GM19324 (cell line): ENCODE results near the gene AKIRIN1.
A peak's percentile ranks its signal among the peaks of the same experiment; 100 is the strongest.
"Not testable (repeated sequence)": the region's sequence is repeated elsewhere in the genome, so short reads cannot be mapped to it uniquely, and the experiment has no call there.

Source experiments
- ATAC-seq: cut with Tn5 transposase; IDR thresholded peaks from one replicate; pipeline ENCODE4 v1.9.1; 2021; ENCODE audit warnings: mild to moderate bottlenecking, moderate library complexity; ENCODE audit not compliant: unreplicated experiment, low FRiP score

The AKIRIN1 gene

DNA sequence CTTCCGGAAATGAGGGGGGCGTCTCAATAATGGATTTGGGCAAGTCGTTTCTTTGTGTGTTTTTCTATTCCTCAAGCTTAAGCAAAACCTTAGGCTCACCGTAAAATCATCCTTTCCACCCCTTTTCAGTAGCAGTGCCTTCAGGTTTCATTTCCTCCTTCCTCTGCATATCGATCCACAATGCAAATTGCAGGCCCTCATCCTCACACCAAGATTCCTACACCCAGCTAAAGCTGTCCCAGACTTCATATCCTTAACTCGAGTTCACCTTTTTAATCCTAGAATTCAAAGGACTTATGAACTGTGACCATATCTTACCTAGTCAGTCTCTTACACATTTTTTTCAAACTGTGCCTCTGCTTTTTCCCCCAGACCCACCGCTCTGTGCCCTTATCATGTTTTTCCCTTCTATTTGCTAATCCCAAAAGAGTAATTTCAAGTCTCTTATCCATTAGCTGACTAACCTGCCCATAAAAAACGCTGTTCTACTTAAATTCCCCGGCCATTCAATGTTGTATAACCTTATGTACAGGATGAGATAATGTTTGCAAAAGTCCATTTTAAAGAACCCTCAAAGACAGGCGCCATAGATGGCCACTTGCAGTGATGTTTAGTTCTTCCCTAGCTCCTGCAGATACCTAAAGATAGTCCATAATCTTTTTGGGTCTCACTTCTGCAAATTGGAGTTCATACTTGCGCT lies 1.5 kb downstream of the AKIRIN1 start:
- ATAC-seq = no peak

DNA sequence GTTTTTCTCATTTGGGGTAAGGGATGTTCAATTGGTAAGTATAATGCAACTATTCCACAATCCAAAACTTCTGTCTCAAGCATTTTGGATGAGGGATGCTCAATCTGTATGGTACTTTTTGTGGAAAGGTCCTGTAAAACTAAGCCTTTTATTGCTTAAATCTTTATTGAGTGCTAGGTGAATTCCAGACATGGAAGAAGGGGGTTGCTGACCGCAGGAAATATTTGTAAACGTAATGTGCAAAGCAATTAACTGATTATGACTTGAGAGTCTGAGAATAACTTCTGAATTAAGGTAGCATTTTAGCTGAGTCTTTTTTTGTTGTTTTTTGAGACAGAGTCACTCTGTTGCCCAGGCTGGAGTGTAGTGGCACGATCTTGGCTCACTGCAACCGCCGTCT lies 3.1 kb downstream of the AKIRIN1 start:
- no peak for ATAC-seq

DNA sequence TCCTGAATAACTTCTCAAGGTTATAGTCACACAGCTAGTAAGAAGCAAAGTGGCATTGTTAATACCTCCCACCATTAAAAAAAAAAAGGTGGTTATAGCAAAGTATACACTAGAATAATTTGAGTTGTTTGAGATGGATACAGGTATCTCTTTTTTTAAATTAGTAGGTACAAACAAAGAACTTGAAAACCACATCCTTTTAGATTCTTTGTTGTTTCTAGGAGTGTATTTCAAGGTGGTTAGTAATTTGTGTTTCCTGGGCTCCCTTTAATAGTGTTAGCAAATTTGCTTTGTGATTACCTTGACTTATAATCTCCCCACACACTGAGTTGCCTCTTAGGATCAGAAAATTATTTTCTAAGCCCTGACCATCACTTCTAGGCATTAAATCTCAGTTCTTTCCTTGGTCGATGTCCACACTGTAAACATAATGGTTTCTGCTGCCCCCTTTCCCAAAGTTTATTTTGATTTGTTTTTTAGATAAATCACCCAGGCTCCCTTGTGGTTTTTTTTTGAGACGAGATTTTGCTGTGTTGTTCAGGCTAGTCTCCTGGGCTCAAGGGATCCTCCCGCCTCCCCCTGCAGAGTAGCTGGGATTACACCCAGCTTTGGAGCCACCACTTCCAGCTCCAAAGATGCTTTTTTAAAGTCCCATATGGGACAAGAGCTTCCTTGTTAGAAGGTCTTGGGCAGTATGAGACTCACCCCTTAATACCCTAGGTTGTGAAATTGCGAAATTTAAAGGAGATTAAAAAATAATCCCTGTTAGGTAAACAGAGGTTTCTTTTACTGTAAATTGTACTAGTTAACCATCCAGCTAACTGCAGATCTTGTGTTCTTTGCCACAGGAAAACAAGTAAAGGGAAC lies 6.2 kb downstream of the AKIRIN1 start:
- ATAC-seq = no peak

DNA sequence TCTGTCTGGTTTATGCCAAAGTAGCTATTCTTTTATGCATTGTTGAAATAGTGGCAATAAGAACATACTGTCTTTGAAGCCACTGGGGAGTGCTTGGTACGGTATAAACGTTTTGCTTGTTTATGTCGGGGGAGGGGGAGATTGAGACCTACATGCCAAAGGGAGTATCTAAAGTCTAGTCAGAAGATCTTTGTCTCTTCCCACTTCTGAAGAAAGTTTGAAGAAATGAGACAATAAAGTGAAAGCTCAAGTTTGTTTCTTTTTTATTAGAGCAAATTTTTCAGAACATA lies 6.8 kb downstream of the AKIRIN1 start:
- no peak for ATAC-seq

DNA sequence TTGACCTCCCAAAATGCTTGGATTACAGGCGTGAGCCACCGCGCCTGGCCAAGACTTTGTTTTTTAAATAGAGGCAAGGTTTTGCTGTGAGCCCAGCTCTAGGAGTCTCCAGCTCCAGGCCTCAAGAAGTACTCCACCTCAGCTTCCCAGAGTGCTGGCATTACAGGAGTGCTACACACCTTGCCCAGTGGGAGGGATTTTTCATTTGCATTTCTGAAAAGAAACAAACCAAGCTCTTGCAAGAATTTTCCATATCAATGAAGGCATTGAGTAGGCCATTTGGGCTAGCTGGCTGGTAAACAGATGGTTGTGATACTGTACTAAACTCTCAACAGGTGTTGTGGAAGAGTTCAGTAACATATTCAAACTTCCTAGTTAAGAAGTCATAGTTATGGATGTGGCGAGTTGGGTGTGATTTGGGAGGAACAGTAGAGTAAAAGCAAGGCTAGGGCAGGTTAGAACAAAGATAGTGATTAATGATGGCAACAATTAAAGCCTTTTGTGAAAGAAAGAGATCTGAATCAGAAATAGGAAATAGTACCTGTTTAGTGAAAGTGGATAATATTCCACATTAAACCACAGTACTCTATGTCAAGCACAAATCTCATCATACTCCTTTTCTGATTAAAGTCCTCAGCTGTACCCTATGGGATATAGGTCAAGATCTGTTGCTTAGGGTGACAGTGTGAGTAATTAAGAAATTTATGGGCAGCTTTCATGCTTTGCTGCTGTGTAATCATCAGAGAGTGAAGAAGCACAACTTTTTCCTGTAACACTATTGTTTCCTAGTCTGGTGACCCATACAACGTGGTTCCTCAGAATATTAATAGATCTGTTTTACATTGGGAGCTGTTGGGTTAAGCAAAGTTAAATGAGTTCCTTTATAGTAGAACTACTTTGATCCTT lies 10.7 kb downstream of the AKIRIN1 start:
- ATAC-seq = no peak

DNA sequence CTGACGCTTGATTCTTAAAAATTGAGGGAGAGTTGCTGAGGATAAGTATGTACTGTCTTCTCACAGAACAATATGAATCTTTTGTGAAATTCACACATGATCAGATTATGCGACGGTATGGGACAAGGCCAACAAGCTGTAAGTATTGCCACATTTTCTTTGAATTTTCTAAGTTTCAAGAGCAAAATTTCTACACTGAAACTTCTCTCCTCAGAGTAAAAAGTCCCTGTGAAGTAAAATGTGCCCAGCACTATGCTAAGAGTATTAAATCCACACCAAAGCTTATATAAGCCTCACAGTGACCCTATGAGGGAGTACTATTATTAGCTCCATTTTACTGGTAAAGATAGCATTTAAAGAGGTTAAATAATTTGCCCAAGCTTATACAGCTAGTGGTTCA lies 12.2 kb downstream of the AKIRIN1 start:
- no peak for ATAC-seq

DNA sequence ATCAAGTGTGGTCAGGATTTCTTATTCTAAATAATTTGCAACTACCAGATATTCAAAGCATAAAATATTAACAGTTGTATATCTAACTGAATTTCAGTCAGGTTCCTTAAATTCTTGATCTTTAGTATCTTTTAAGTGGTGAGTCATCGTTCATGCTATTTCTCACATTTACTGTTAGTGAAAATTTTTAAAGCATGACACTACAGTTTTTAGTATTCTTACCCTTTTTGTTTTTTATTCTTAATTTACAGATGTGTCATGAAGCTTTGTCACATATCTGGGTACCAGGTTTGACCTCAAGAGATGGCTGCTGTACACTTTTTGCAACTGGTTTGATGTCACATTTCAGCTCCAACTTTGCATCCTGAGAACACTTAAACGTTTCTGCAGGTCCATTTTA lies 12.7 kb downstream of the AKIRIN1 start:
- ATAC-seq = no peak

DNA sequence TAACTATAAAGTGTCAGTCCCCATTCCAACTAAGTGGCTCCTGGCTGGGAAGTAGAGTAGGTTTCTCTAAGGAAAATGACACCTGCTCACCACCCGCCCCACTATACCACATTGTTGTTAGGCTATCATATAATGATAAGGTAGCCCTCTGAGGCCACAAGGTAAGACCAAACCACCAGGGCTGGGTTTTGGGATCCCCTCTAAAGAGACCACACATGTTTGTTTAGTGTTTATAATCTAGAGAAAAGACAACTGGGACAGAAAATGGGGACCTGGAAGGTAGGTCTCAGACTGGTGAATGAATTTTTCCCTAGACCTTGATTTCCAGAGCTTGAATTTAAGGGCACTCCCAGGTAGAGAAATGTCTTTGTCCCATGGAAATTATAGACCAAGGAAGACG lies 15.2 kb downstream of the AKIRIN1 start:
- ATAC-seq = no peak

DNA sequence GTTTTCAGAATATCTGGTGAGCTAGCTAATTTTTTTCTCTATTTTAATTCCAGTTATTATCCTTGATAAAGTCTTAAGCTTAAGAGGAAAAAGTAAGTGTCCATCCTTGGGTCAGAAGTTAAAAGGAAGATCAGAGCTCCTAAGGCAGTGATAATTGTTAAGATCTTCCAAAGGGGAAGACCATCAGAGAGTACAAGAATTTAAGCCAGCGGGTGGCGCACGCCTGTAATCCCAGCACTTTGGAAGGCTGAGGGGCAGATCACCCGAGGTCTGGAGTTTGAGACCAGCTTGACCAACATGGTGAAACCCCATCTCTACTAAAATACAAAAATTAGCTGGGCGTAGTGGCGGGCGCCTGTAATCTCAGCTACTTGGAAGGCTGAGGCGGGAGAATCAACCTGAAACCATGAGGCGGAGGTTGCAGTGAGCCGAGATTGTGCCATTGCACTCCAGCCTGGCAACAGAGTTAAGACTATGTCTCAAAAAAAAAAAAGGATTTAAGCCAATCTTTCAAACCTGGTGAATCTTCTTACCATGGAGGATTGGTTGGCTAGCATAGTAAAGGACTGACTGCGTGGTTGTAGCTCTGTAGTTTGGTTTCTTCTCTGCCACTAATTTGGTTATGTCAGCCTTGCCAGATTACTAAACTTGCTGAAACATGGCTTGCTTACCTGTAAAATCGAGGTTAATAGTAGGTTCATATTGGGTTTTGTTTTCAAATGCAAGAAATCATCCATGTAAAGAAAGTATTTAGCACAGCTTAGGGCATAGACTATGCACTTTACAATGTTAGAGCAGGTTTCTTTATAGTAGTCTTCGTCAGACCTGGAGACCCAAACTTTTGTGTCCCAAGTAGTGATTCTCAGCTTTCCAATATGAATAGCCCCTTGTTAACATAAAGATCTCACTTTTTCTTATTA lies 15.9 kb downstream of the AKIRIN1 start:
- ATAC-seq = no peak

DNA sequence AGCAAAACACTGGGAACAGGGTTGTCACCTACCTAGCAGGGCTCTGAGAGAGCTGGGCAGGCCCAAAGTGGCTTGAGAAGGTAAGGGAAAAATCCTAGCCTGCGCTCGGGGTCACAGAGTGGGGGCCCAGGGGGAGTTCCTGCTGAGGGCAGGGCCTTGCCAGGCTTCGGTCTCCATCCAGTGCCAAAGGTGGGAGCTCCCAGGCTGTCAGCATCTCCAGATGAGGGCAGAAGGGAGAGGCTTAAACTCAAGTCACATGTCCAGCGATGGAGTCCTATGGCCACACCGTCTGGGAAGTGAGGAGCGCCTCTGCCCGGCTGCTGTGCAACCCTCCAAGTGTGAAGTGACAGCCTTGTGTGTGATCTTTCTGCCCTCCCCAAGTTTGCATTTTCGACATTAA lies 23.9 kb downstream of the AKIRIN1 start:
- ATAC-seq = not testable (repeated sequence)

DNA sequence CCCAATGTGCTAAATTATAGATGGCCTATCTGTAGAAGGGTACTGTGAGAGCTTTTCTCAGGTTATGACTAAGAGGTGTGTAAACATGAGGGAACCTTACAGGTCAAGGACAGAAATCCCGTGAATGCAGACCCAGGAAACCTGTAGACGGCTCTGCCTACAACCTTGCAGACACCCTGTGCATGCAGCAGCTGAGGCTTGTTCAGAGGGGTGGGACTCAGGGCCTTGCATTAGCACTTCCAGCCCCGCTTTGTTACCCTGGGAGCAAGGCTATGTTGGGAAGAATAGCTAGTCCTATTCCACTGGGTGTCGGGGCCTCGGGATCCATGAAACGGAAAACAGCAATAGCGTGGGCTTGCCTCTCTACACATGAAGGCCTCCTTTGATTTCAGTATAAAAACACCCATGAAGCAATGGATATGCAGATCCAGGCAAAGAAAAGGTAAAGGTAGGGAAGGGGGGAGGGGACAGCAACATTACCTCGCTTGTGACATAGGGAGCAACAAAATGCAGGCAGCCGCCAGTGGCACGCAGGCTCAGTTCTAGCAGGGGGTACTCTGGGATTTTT lies 25.6 kb downstream of the AKIRIN1 start:
- no peak for ATAC-seq

DNA sequence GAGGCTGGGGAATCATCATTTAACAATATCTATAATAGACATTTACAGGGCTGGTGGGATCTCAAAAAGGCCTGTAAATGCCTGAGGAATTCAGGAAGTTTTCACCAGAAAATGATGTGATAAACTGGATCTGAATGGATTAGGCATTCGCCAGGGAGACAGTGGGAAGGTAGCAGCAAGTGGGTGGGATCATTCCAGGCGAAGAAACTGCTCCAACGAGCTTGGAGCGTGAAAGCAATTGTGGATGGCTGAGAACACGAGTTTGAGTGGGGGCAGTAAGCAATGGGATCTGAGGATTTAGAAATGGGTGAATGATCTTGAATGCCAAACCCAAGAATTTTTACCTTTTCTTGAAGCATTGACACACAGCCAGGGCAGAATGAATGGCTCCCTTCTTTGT lies 26.2 kb downstream of the AKIRIN1 start:
- no peak for ATAC-seq

DNA sequence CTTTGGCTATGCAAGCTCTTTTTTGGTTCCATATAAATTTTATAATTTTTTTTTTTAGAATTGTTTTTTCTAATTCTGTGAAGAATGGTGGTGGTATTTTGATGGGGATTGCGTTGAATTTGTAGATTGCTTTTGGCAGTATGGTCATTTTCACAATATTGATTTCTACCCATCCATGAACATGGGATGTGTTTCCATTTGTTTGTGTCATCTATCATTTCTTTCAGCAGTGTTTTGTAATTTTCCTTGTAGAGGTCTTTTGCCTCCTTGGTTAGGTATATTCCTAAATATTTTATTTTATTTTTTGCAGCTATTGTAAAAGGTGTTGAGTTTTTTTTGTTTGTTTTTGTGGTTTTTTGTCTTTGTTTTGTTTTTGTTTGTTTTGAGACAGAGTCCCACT lies 29.4 kb downstream of the AKIRIN1 start:
- not testable (repeated sequence) for ATAC-seq

DNA sequence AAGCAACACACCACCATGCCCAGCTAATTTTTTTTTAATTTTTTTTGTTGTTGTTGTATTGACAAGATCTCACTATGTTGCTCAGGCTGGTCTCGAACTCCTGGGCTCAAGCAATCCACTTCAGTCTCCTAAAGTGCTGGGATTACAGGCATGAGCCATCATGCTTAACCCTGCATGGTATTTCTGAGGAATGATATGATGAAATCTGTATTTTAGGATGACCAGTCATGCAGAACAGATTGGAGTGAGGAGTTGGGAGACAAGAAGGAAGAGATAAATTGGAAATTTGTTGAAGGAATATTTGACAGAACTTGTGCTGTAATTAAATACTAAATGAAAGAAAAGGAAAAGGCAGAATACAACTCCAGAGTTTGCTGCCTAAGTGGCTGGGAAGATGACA lies 30.4 kb downstream of the AKIRIN1 start:
- no peak for ATAC-seq

DNA sequence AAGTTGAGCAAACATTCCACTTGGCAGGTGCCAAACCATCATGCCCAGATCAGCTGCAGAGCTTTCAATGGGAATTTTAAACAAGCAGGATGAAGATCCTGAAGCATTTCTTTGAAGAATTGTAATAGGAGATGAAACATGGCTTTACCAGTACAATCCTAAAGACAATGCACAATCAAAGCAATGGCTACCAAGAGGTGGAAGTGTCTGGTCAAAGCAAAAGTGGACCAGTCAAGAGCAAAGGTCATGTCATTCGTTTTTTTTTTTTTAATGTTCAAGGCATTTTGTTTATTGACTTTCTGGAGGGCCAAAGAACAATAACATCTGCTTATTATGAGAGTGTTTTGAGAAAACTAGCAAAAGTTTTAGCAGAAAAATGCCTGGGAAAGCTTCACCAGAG lies 32.1 kb downstream of the AKIRIN1 start:
- no peak for ATAC-seq

DNA sequence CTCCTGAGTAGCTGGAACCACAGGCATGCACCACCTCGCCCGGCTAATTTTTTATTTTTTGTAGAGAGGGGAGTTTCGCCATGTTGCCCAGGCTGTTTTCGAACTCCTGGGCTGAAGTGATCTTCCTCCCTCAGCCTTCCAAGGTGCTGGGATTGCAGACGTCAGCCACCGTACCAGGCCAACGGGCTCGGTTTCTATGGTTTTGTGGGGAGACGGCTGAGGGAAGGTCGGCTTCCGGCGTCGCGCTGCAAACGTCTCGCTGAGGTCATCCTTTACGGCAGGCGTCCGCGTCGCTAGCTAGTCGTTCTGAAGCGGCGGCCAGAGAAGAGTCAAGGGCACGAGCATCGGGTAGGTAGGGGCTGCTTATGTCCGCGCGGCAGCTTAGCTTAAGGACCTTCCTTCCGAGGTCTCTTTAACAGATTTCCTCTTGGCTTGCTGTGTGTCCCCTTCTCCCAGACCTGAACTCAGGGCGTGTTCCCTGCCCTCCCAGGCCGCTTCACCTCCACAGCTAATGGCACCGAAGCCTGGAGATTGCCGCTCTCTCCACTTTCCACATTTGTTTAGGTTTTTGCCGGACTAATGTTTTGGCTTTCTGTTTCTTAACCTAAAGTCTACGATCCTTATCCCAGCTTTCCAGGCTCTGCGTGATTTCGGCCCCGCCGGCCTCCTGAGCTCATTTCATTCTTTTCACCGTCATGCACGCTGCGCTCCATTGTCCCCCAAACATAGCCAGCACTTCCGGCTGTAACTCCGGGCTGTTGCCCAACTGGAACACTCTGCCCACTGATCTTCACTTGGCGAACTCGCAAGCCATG lies 35.2 kb downstream of the AKIRIN1 start, which contains the start of gene NDUFS5:
Gene NDUFS5, plus strand, starts transcription at position 300 of the 815 bp plus-strand sequence. CDS start 2,375 bp downstream, outside the sequence.
- ATAC-seq = peak; percentile 73

DNA sequence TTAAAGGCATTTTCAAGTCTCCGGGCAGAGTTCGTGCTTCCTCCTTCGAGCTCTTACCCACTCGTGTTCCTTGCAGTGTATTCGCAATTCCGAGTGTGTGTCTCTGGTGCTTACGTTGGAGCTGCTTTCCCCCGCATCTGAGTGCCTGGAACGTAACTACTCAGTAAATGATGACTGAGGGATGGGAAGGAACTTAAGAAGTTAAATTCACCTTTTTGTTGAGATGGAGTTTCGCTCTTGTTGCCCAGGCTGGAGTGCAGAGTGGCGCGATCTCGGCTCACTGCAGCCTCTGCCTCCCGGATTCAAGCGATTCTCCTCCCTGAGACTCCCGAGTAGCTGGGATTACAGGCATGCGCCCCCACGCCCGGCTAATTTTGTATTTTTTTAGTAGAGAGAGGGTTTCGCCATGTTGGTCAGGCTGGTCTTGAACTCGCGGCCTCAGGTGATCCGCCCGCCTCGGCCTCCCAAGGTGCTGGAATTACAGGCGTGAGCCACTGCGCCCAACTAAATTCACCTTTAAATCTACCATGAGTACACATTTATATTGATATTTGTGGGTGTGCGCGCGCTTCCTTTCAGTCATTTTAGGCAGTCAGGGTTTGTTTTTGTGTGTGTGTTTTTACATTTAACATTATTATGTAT lies 35.9 kb downstream of the AKIRIN1 start:
- no peak for ATAC-seq

DNA sequence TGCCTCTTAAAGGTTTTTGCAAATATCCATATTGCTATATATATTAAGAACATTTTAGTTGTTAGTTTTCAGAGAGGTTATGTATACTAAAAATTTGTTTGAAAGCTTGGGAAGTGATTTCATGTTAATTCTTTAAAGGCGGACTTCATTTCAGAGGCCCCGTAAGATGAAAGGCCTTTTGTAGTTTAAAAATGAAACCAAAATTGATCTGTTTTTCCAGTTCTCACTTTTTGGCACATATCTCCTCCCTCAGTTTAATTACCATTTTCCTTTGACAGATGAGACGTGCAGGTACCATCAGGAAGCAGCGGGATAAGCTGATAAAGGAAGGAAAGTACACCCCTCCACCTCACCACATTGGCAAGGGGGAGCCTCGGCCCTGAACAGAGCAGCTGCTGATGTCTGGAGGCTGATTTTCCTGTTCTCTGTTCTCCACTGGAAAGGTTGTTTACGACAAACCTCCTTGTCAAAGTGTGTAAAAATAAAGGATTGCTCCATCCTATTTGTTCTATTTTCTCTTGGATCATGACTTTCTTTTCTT lies 43.1 kb downstream of the AKIRIN1 start:
- no peak for ATAC-seq
